Measurements from ENCODE around the gene TTC12. TPM values are rescaled to one million over a fixed set of nuclear protein-coding genes. Genes with fewer than 3 reads are reported as not detected.

TTC12 gene
- total RNA-seq, 1 donor from 2014 or later, result 20.4 TPM

DNA sequence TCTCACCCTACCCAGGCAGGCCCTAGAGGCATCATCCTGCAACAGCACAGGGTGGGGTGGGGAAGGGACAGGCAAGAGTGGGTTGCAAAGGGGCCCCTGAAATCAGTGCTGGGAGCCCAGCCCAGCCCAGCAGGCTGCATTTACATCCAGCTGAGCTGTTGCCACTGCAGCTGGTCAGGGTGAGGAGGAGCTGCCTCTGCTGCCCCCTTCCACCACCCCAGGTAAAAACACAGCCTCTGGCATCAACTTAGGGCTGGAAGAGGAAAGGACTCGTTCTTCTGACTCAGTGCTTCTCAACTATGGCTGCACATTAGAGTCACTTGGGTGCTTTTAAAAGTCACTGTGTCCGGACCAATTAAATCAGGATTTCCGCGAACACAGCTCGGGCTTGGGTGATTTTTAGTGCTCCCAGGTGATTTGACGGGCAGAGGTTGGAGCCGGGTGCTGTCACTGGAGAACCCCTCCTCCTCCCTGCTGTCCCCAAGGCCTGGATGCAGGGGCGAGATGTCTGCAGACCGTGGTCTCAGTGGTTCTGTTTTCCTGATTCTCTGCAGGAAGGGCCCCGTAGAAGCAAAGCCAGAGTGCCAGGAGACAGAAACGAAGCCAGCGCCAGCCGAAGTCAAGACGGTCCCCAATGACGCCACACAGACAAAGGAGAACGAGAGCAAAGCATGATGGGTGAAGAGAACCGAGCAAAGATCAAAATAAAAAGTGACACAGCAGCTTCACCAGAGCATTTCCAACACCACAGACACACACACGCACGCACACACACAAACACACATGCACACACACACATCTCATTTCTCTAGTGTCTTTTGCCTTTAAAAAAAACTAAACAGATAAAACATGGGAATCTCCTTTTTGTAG is 39.4 kb upstream of the TTC12 start:
- H3K9me3 ChIP-seq, result no peaks in the 10 kb centered on the region
- intact Hi-C loops (cut with DNase I), result no loop called here
- no peaks in the 10 kb centered on the region for H3K36me3 ChIP-seq
- H3K27ac ChIP-seq, result no peak overlapping the region
- no peaks in the 10 kb centered on the region for H3K27me3 ChIP-seq
- DNase-seq (ENCODE audit: extremely low spot score in 2 of 2), result no peak
- no peak overlapping the region for H3K4me3 ChIP-seq
- TF ChIP-seq POLR2AphosphoS5 (IDR thresholded peaks at IDR 0.05; ENCODE audit: insufficient read depth in 1 of 2, low read depth in 1 of 2) (no peak), POLR2A (IDR thresholded peaks at IDR 0.05) (no peak)
- TF ChIP-seq, protein P1, sequence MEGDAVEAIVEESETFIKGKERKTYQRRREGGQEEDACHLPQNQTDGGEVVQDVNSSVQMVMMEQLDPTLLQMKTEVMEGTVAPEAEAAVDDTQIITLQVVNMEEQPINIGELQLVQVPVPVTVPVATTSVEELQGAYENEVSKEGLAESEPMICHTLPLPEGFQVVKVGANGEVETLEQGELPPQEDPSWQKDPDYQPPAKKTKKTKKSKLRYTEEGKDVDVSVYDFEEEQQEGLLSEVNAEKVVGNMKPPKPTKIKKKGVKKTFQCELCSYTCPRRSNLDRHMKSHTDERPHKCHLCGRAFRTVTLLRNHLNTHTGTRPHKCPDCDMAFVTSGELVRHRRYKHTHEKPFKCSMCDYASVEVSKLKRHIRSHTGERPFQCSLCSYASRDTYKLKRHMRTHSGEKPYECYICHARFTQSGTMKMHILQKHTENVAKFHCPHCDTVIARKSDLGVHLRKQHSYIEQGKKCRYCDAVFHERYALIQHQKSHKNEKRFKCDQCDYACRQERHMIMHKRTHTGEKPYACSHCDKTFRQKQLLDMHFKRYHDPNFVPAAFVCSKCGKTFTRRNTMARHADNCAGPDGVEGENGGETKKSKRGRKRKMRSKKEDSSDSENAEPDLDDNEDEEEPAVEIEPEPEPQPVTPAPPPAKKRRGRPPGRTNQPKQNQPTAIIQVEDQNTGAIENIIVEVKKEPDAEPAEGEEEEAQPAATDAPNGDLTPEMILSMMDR (IDR thresholded peaks at IDR 0.05), result no peak
- no peaks in the 10 kb centered on the region for H3K4me1 ChIP-seq

DNA sequence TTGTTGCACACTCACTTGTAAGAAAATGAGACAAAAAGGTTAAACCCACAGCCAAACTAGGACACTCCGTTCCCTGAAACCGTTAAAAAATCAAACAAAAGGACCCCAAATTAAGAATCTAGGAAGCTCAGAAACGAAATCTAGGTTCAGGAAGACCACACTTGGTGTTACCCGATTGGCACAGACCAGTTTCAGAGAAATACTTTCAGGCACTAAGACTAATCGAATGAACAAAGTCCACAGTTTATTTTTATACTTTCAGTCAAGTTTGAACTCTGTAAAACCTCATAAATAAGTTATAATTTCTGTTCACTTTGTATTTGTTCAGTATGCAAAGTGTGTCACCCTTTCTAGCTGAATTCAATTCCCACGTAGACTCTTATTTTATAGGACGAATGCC is 38.8 kb upstream of the TTC12 start:
- H3K27me3 ChIP-seq, result no peaks in the 10 kb centered on the region
- intact Hi-C loops (cut with DNase I), result no loop called here
- no peak overlapping the region for H3K4me3 ChIP-seq
- no peak for DNase-seq (ENCODE audit: extremely low spot score in 2 of 2)
- H3K4me1 ChIP-seq, result no peaks in the 10 kb centered on the region
- H3K9me3 ChIP-seq, result no peaks in the 10 kb centered on the region
- TF ChIP-seq POLR2A (IDR thresholded peaks at IDR 0.05) (no peak), POLR2AphosphoS5 (IDR thresholded peaks at IDR 0.05; ENCODE audit: insufficient read depth in 1 of 2, low read depth in 1 of 2) (no peak)
- TF ChIP-seq, protein P1 (IDR thresholded peaks at IDR 0.05), result no peak
- no peaks in the 10 kb centered on the region for H3K36me3 ChIP-seq
- H3K27ac ChIP-seq, result no peak overlapping the region

DNA sequence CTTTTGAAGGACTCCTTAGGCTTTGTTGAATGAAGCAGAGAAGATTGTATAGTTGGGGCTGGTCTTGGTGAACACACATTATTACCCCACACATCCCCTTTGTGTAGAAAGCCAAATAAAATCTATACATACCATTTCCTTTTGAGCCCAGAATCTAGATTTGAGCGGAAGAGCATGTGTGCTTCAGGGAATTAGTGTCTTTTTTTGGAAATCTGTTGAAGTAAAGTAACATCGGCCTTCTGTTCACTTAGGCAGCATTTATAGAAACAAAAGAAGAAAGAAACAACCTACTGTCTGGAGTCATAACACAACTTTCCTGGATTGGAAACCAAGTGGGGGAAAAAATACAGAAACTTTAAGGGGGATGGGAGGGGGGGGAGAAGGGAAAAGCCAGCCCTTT is 37.9 kb upstream of the TTC12 start:
- no peak for DNase-seq (ENCODE audit: extremely low spot score in 2 of 2)
- no peak overlapping the region for H3K4me3 ChIP-seq
- no peaks in the 10 kb centered on the region for H3K9me3 ChIP-seq

DNA sequence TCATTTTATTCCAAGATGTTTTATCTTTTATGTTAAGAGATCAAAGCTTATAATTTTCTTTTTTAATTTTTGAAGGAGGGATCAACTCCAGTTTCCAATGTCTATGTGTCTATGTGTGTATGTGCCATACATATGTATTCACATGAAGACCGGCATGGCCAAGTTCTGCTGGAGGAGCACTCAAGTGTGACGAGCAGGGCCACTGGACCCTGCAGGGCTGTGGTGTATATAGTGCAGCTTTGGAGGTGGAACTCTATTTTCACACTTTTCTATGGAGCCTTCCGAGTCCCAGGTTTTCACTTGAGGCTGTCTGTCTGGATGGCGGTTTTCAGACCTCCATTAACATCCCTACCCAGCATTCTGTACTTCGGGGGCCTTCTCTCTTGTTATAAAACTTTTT is 36.5 kb upstream of the TTC12 start:
- Histone ChIP-seq H3K36me3 (no peaks in the 10 kb centered on the region), H3K27ac (no peak overlapping the region), H3K27me3 (no peaks in the 10 kb centered on the region), H3K4me1 (no peaks in the 10 kb centered on the region), H3K4me3 (no peak overlapping the region), H3K9me3 (no peaks in the 10 kb centered on the region)
- DNase-seq (ENCODE audit: extremely low spot score in 2 of 2), result peak; percentile 28 to 34
- TF ChIP-seq POLR2AphosphoS5 (IDR thresholded peaks at IDR 0.05; ENCODE audit: insufficient read depth in 1 of 2, low read depth in 1 of 2) (no peak), POLR2A (IDR thresholded peaks at IDR 0.05) (no peak)
- TF ChIP-seq, protein P1 (IDR thresholded peaks at IDR 0.05), result no peak
- intact Hi-C loops (cut with DNase I), result no loop called here

More for the DNA sequence above, 37.9 kb upstream of the TTC12 start:
- Histone ChIP-seq H3K36me3 (no peaks in the 10 kb centered on the region), H3K27ac (no peak overlapping the region), H3K4me1 (no peaks in the 10 kb centered on the region), H3K27me3 (no peaks in the 10 kb centered on the region)
- intact Hi-C loops (cut with DNase I), result no loop called here
- TF ChIP-seq, protein P1 (IDR thresholded peaks at IDR 0.05), result no peak
- no peak for TF ChIP-seq POLR2AphosphoS5 (IDR thresholded peaks at IDR 0.05; ENCODE audit: insufficient read depth in 1 of 2, low read depth in 1 of 2)

DNA sequence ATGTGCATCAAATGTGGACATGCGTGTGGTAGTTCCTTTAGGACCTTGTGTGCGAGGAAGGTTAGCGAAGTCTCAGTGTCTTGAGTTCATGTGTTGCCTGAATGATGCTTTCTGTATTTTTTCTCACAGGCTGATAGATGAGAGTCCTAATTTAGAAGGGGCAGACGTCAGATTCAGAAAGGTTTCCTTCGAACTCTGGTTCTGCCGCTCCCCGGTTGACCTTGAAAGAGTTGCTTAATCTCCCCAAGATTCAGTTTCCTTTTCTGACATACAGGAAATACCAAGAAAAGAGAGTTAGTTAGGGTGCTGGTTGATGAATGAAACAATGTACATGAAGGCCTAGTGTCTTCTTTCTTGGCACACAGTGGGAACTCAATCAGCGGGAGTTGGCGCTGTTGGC is 35.9 kb upstream of the TTC12 start:
- peak; percentile 22 to 58 for DNase-seq (ENCODE audit: extremely low spot score in 2 of 2)
- Histone ChIP-seq H3K36me3 (no peaks in the 10 kb centered on the region), H3K9me3 (no peaks in the 10 kb centered on the region), H3K27me3 (no peaks in the 10 kb centered on the region), H3K4me3 (no peak overlapping the region), H3K4me1 (no peaks in the 10 kb centered on the region), H3K27ac (no peak overlapping the region)
- TF ChIP-seq POLR2A (IDR thresholded peaks at IDR 0.05) (no peak), POLR2AphosphoS5 (IDR thresholded peaks at IDR 0.05; ENCODE audit: insufficient read depth in 1 of 2, low read depth in 1 of 2) (no peak)
- TF ChIP-seq, protein P1 (IDR thresholded peaks at IDR 0.05), result no peak
- intact Hi-C loops (cut with DNase I), result no loop called here

Measured in vagina (tissue), 2 donors.